Inferior parietal cortex (tissue), 1 donor: ENCODE measurements around the gene IFT52.
A peak's percentile ranks its signal among the peaks of the same experiment; 100 is the strongest.

Experiments used
- DNase-seq: peaks from one replicate; pipeline ENCODE4 v3.0.0-alpha.2; 2016; ENCODE audit errors: extremely low spot score

IFT52 gene

DNA sequence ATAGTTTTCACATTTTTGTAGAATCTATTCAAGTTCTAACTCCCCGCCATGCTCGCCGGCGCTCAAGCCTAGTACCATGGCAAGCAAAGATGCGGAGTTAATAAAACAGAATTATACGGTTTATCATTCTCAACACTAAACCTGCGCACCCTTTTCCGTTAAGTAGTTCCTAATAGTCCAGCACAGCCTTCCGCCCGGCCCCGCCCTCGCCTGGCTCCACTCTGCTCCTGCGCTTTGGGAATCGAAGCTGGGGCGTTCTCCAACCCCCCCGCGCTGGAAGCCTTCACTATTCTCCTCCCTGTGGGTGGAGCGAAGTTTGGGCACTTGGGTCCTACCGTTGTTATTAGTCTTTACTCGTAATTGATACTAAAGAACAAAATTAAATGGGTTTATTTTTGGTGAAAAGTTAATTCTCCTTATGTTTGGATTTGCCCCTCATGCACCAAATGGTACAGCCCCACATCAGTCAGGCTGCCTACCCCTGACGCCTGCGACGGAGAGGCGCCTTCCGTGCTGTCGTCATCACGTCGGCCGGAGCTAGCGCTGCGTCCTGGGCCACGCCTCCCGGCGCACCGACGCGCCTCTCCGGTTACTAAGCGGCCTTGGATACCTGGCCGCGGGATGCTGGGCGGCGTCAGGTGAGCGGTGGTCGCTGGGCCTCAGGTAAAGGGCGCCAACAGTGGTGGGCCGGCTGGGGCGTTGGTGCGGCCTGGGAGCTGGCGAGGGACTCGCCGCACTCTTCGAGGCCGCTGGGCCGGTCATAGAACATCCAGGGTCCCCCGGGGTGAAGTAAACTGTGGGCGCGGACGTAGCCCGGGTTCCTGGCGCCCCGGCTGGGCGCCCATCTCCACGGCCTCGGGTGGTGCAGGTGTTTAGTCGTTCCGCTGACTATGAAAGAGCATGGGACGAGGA lies at the start of gene IFT52:
IFT52 (plus strand) TSS at position 546 of the 912 bp plus-strand sequence. CDS start 3,762 bp downstream, outside the sequence.
- peak; percentile 95 for DNase-seq

GRCh38 chr20:43541214-43541613 lies 49.5 kb upstream of the IFT52 start:
- no peak for DNase-seq

DNA sequence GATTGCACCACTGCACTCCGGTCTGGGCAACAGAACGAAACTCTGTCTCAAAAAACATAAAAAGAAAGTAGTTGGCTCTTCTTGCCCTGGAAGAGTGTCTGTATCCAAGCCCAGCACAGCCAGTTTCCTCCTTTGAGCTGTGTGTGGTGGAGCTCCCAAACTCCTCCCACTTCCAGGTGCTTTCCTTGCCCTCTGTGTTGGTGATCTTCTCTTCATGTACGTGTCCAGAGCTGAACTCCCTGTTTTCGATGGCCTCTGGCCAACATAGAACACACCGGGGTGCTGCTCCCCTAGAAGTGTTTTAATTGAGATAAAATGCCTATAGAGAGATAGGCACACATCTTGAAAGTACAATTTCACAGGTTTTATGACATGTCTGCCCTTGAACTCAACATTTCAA lies 48.6 kb upstream of the IFT52 start:
- no peak for DNase-seq

GRCh38 chr20:43542674-43543073 lies 48.1 kb upstream of the IFT52 start:
- DNase-seq, result no peak

DNA sequence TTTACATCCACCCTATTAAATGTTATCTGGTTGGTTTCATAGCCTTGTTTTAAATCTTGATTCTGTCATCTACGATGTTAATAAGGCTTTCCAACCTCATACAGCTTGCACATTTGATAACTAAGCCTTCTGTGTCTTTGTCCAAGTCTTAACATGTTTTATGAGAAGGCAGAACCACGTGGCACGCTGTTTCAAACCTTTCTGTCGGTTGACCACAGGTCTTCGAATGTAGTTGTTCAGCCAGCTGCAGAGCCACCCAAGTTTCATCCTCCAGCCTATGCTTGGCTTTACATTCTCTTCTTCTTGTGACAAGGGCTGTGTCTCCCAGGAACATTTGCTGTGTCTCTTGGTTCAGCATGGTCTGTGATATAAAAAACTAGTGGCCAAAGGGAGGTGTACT lies 47.6 kb upstream of the IFT52 start:
- DNase-seq, result no peak

DNA sequence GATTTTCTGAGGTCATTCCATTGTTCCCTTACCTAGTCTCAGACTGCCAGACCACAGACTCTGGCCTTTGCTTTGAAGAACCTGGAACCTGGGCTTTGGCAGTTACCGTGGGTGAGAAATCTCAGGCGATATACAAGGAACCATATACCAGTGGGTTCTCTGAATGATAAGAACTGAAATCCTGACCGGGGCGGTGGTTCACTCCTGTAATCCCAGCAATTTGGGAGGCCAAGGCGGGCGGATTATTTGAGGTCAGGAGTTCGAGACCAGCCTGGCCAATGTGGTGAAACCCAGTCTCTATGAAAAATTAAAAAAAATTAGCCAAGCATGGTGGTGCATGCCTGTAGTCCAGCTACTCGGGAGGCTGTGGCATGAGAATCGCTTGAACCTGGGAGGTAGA lies 46.2 kb upstream of the IFT52 start:
- no peak for DNase-seq

GRCh38 chr20:43545837-43546578 lies 44.7 kb upstream of the IFT52 start:
- DNase-seq, result no peak

DNA sequence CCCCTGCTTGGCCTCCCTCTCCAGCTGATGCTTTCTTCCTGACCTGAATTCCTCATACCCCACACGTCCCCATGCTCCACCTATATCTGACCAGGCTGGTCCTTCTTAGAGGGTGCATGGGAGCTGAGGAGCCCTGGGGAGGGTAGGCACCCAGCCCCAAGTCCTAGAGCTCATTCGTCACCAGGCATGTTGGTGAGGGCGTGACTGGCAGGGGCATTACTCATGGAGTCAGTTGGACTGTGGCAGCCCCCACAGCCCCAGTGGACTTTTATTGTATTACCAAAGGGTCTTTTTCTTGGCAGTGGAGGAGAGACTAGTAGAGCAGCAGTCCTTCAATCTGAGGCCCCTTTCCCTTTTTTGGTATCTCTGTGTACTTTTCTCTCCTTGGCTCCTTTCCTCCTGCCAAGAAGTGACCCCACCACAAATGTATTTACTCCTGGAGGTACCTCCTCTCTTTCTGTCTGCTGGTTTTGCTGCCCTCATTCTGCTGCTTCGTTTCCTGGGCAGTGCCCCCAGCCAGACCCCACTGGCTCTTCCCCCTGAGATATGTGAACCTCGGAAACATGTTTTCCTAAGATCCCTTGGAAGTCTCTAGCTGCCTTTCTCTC lies 42.4 kb upstream of the IFT52 start:
- no peak for DNase-seq

DNA sequence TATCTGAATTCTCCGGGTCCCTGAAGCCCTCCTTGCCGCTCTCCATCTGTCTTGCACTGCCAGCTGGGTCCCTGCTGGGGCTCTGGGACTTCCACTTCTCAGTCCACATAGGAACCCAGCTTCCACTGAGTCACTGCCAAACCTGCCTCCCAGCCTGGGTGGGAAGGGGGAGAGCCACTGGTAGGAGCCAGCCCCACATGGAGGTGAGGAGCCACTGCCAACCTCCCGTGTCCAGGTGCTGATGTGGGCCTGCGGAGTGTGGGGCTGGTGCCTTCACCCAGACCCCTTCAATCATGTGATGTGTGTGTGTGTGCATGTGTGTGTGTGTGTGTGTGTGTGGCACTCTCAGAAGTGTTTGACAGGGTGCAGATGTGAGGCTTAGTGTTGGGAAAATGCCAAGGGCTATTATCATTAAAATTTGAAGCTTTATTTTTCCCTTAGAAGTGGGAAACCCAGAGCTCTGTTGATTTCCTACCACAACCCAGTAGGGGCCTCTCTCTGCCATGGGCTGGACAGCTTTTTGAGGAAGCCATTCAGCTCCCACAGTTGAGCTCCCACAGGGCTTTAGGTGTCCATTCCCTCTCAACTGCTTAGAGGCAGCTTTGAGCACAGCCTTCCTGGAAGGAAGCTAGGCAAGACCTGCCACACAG lies 41.2 kb upstream of the IFT52 start:
- no peak for DNase-seq

DNA sequence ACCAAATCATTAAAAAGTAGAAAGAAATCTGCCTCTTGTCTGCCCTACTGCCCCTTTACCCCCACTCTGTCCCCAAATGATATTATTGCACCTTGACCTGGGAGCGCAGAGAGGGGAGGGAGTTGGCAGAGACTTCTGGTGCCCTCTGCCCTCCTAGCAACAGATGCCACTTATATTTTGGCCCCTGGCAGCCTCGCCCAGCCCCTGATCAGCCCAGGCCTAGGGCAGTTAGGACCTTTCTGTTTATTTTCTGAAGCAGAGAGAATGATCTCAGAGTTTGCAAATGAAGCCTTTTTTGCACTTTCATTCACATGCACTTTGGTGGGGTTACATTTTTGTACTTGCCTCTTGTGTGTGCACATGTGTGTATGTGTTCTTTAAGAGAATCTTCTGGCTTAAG lies 40.3 kb upstream of the IFT52 start:
- DNase-seq, result no peak

GRCh38 chr20:43554369-43554768 lies 36.4 kb upstream of the IFT52 start:
- DNase-seq, result no peak

DNA sequence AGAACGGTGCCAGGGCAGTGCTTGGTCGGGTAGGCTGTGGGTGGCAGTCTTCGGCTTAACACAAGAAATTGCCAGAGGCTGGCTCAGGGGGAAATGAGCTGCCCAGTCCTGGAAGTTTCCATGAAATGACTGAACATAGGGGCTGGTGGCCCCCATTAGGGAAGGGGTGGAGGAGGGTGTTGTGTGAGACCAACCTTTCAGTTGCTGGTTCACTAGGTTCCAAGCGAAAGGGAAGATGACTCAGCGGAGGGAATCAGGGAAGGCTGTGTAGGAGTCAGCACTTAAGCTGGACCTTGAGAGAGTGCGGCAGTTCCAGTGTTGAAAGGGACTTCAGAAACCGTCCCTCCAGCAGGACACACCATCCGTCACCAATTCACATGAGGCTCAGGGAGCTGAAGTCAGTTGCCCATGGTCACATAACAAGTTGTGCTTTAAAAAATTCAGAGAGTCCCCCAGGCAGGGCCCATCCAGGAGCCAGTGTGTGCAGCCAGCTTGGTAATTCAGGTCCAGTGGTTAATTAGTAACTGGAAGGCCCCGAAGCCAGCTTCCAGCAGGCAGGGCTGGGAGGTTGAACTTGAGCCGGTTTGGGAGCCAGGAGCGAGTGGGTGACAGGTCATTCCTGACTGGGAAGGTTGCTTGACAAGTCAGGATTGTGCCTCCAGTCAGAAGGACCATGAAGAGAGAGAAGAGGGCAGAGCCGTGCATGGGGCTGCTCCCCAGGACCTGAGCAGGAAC lies 32.2 kb upstream of the IFT52 start, which contains the start of gene SGK2:
SGK2 (plus strand) TSS at position 616 of the 735 bp plus-strand sequence. CDS start 7,469 bp downstream, outside the sequence.
- DNase-seq, result peak; percentile 9

DNA sequence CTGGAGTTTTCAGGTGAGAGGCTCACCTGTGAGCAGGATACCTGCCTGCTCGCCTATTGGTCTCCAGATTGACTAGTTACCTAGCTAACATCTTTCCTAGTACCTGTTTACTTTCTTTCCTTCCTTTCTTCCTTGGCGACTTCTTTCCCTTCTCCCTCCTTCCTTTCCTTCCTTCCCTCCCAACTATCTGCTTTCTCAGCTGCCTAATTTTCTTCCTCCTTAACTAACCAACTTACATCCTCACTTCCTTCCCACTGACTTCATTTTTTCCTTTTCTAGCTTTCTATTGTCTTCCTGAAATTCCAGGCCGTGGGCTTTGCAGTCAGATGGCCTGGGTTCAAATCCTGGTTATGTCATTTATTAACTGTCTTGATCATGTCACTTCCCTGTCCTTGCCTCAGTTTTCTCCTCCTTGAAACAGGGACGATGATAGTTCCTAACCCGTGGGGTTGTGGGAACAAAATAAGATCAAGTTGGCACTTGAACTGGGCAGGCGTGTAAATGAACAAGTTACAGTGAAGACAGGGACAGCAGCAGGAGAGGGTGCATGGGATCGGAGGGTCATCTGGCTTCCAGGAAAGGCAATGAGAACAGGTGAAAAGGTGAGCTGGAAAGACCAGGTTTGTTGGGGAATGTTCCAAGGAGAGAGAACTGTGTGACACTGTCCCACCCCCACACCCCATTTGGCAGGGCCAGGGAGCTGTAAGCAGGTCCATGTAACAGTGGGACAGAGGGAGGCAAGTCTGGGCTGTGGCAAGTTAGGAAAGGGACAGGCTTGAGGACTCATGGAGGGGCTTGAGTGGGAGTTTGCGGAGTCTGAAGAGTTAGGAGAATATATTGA lies 31.4 kb upstream of the IFT52 start:
- DNase-seq, result no peak

- DNase-seq, result no peak
Measured at GRCh38 chr20:43560974-43561373, 29.8 kb upstream of the IFT52 start.

DNA sequence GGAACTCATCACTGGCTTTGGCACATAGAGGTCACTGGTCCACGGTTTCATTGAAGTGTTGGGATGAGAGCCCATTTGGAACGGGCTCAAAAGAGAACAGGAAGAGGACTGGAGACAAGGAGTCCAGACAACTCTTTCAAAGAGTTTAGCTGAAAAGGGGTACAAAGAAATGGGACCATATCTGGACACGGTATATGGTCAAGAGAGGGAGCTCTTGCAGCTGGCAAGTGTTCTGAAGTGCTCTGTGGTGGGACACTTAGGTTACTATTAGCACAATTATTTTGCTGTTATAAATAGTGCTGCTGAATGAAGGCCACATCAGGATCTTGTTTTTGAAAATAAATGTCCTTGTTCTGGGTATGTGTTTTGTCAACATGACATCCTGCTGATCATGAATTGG lies 27.3 kb upstream of the IFT52 start:
- no peak for DNase-seq

- no peak for DNase-seq
Measured at GRCh38 chr20:43563991-43564390, 26.7 kb upstream of the IFT52 start.

DNA sequence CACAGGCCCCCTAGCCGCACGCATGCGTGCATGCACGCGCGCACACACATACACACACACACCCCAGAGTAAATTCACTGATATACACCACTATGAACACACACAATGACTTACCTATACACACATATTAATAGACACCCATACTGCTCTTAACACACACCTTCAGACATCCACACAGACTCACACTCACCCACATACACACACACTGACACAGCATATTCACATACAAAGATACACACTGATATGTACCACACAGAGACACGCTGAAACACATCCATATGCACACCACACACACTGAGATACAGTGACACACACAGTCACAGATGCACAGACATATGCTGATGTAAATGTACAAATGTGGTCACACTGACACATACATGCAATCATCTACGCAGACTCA lies 26.3 kb upstream of the IFT52 start:
- DNase-seq, result peak; percentile 17

DNA sequence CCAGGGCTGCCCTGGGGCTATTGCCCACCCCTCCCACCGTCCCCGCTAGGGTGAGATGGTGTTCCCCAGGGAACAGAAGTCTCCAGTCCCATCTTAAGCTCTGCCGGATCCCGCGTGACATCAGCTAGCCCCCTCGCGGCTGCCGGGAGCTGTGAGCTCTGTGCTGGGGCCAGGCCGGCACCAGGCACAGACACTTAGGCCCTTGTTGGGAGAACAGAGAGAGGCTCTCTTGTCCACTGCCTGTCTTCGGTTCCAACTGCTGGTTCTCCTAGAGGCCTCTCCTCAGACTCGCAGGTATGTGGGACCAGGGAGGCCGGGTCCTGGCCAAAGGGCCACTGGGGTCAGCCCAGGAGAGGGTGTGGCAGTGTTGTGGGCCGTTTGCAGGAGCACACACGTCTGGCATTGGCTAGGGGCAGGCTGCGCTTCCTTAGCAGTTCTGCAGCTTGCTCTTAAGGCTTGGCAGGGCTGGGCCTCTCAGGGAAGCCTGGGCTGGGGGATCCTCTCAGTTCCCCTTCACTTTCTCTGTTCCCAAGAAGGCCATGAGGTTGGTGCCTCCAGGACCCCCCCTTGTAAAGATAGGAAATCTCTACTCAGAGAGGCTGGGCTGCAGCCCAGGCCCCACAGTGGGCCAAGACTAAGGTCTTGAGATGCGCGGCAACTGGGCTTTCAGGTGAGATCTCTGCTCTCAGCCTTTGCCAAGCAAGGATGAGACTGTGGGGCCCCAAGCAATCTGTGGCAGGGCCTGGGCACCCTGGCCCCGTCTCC lies 25.6 kb upstream of the IFT52 start:
- DNase-seq, result peak; percentile 61

GRCh38 chr20:43565758-43566104 lies 25.0 kb upstream of the IFT52 start:
- no peak for DNase-seq

- DNase-seq, result no peak
Measured at GRCh38 chr20:43567477-43567876, 23.3 kb upstream of the IFT52 start.
